ENCODE measurements around the gene MMP14.
A peak's percentile ranks its signal among the peaks of the same experiment; 100 is the strongest.
"Not testable (repeated sequence)": the region's sequence is repeated elsewhere in the genome, so short reads cannot be mapped to it uniquely, and the experiment has no call there.

Gene MMP14

DNA sequence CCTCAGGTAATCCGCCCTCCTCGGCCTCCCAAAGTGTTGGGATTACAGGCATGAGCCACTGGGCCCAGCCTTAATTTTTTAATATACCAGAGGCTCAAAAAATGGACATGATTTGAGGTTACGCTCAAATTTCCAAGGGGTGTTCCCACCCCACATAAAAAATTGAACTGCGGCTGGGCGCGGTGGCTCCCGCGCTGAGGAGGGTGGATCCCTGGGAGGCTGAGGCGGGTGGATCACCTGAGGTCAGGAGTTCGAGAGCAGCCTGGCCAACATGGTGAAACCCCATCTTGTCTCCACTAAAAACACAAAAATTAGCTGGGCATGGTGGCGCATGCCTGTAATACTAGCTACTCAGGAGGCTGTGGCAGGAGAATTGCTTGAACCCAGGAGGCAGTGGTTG is 17.9 kb downstream of the MMP14 start:
- H3K4me3 Mint-ChIP-seq = not testable (repeated sequence)
- peaks cover 25% of the 10 kb centered on the region for H3K4me1 Mint-ChIP-seq (ENCODE audit: low read depth)

DNA sequence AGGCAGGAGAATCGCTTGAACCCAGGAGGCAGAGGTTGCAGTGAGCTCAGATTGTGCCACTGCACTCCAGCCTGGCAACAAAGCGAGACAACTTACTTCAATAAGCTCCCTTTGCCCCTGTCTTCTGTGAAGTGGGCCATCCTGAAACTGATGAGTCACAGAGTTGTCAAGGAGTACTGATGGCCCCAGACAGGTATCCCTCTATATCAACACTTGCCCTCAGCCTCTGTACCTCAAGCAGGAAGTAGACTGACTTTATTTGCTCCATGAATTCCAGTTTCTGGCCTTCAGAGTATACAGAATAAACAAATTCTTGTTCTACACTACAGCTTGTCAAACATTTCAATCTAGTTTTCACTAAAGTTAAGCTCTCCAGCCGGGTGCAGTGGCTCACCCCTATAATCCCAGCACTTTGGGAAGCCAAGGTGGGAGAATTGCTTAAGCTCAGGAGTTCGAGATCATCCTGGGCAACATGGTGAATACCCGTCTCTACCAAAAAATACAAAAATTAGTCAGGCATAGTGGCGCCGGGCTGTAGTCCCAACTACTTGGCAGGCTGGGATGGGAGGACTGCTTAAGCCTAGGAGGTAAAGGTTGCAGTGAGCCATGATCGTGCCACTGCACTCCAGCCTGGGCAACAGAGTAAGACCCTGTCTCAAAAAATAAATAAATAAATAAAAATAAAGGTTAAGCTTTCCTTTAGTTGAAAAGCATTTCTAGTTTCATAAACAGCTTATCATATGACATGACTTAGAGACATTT is 18.8 kb downstream of the MMP14 start:
- Mint-ChIP-seq H3K36me3 (peaks cover 3% of the 10 kb centered on the region), H3K4me3 (peak overlapping the region; percentile 20), H3K9me3 (ENCODE audit: low read depth) (no peaks in the 10 kb centered on the region), H3K4me1 (ENCODE audit: low read depth) (peaks cover 25% of the 10 kb centered on the region), H3K27me3 (peaks cover 4% of the 10 kb centered on the region), H3K27ac (no peak overlapping the region)

More for the DNA sequence above, 17.9 kb downstream of the MMP14 start:
- H3K27me3 Mint-ChIP-seq; H3K27ac Mint-ChIP-seq; H3K9me3 Mint-ChIP-seq (ENCODE audit: low read depth); H3K36me3 Mint-ChIP-seq: not testable (repeated sequence)

DNA sequence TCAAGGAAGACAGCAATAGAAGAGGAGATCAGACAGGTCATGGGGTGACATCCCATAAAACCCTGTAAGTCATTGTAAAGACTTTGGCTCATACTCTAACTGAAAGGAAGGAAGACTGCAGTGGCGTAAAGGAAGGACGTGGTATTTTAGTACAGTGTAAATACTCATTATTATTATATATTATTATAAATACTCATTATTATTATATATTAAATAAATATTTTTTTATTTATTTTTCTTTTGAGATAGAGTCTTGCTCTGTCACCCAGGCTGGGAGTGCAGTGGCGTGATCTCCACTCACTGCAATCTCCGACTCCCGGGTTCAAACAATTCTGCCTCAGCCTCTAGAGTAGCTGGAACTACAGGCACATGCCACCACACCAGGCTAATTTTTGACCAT is 20.0 kb downstream of the MMP14 start:
- H3K27ac Mint-ChIP-seq = no peak overlapping the region
- no peaks in the 10 kb centered on the region for H3K9me3 Mint-ChIP-seq (ENCODE audit: low read depth)
- H3K27me3 Mint-ChIP-seq = peaks cover 6% of the 10 kb centered on the region
- H3K4me3 Mint-ChIP-seq = no peak overlapping the region
- H3K36me3 Mint-ChIP-seq = peaks cover 5% of the 10 kb centered on the region
- peaks cover 25% of the 10 kb centered on the region for H3K4me1 Mint-ChIP-seq (ENCODE audit: low read depth)

DNA sequence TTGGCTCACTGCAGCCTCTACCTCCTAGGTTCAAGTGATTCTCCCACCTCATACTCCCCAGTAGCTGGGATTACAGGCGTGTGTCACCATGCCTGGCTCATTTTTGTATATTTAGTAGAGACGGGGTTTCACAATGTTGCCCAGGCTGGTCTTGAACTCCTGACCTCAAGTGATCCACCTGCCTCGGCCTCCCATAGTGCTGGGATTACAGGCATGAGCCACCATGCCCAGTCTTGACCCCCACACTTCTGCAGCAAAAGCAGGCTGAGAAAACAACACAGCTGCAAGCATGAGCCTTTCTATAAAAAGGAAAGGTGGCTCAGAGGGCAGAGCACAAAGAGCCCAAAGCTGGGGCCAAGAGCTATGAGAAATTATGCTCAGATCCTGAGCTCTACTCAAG is 24.0 kb downstream of the MMP14 start:
- H3K4me3 Mint-ChIP-seq; H3K9me3 Mint-ChIP-seq (ENCODE audit: low read depth); H3K36me3 Mint-ChIP-seq; H3K27ac Mint-ChIP-seq: not testable (repeated sequence)
- Mint-ChIP-seq H3K4me1 (ENCODE audit: low read depth) (peaks cover 24% of the 10 kb centered on the region), H3K27me3 (peaks cover 12% of the 10 kb centered on the region)

DNA sequence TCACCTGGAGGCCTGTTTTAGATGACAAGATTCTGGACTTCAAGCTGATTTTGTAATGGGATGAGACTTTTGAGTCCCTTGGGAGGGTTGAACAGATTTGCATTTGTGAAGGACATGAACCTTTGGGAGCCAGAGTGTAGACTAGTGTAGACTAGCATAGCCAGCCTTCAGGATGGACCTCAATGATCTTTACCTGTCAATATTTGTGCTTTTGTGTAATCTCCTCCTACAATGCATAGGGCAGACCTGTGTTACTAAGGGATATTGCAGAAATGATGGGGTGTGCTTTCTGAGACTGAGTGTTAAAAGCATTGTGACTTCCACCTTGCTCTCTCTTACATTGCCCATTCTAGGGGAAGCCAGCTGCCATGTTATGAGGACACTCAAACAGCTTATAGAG is 25.3 kb downstream of the MMP14 start:
- Mint-ChIP-seq H3K9me3 (ENCODE audit: low read depth) (no peaks in the 10 kb centered on the region), H3K4me1 (ENCODE audit: low read depth) (peaks cover 22% of the 10 kb centered on the region)

DNA sequence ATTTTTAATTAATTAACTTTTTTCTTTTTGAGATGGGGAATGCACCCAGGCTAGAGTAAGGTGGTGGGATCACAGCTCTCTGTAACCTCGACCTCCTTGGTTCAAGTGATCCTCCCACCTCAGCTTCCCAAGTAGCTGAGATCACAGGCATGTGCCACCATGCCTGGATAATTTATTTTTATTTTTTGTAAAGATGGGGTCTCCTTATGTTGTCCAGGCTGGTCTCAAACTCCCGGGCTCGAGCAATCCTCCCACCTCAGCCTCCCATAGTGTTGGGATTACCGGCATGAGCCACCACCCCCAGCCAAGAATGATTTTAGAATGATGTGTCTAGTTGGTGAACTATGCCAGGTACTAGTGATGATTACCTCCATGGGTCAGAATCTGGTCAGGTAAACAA is 28.6 kb downstream of the MMP14 start:
- peaks cover 8% of the 10 kb centered on the region for H3K27me3 Mint-ChIP-seq
- no peak overlapping the region for H3K27ac Mint-ChIP-seq

More for the DNA sequence above, 25.3 kb downstream of the MMP14 start:
- Mint-ChIP-seq H3K36me3 (peaks cover 4% of the 10 kb centered on the region), H3K27ac (no peak overlapping the region), H3K4me3 (no peak overlapping the region), H3K27me3 (peaks cover 8% of the 10 kb centered on the region)

DNA sequence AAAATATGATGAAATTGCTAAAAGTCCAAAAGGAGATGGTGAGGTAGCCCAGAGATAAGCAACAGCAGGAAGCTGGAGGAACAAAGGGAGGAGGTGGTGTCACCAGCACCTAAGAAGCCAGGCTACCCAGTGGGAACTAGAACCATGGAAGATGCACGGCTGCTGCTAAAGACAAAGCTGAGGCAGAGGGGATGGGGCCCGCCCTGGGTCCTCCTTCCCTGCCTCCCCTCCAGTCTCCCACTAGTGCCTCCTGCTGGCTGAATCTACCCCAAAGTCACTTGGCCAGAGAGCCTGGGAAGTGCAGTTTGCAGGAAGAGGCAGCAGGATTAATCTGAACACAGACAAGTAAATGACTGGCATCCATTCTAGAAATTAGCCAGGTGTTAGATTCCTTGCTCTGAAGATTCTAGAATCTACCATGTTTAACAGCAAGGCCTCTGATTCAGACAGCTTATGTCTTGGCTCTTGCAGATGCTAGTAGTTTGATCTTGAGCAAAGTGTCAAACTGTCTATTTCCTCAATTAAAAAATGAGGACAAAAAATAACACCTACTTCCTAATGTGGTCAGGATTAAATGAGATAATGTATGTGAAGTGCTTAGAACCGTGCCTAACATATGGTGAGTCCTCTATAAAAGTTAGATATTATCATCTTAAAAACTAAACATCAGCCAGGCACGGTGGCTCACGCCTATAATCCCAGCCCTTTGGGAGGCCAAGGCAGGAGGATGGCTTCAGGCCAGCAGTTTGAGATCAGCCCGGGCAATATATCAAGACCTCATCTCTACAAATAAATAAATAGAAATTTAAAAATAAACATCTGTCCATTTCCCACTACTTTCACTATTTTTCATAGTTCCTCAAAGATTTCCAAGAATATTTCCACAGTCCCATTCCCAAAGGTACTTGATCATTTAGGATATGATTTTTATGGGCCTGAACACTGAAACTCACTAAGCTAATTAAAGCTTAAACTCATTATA is 29.3 kb downstream of the MMP14 start:
- peaks cover 13% of the 10 kb centered on the region for H3K4me1 Mint-ChIP-seq (ENCODE audit: low read depth)
- H3K36me3 Mint-ChIP-seq = peaks cover 4% of the 10 kb centered on the region
- peaks cover 8% of the 10 kb centered on the region for H3K27me3 Mint-ChIP-seq
- no peak overlapping the region for H3K4me3 Mint-ChIP-seq
- H3K27ac Mint-ChIP-seq = no peak overlapping the region
- H3K9me3 Mint-ChIP-seq (ENCODE audit: low read depth) = no peaks in the 10 kb centered on the region

More for the DNA sequence above, 28.6 kb downstream of the MMP14 start:
- Mint-ChIP-seq H3K4me3 (no peak overlapping the region), H3K36me3 (peaks cover 4% of the 10 kb centered on the region), H3K9me3 (ENCODE audit: low read depth) (no peaks in the 10 kb centered on the region), H3K4me1 (ENCODE audit: low read depth) (peaks cover 8% of the 10 kb centered on the region)

DNA sequence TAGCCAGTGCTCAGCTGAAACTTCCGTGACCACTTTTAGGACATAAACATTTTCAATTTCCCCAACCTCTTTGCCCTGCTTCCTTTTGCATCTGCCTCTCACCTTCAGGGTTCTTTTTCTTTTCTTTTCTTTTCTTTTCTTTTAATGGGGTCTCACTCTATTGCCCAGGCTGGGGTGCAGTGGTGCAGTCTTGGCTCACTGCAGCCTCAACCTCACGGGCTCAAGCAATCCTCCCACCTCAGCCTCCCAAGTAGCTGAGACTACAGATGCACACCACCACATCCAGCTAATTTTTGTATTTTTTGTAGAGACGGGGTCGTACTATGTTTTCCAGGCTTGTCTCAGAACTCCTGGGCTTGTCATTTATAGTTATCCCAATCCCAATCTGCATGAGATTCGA is 30.5 kb downstream of the MMP14 start:
- no peak overlapping the region for H3K4me3 Mint-ChIP-seq
- no peaks in the 10 kb centered on the region for H3K9me3 Mint-ChIP-seq (ENCODE audit: low read depth)
- H3K27ac Mint-ChIP-seq = no peak overlapping the region
- H3K27me3 Mint-ChIP-seq = peaks cover 2% of the 10 kb centered on the region
- H3K4me1 Mint-ChIP-seq (ENCODE audit: low read depth) = peaks cover 17% of the 10 kb centered on the region
- peaks cover 1% of the 10 kb centered on the region for H3K36me3 Mint-ChIP-seq

DNA sequence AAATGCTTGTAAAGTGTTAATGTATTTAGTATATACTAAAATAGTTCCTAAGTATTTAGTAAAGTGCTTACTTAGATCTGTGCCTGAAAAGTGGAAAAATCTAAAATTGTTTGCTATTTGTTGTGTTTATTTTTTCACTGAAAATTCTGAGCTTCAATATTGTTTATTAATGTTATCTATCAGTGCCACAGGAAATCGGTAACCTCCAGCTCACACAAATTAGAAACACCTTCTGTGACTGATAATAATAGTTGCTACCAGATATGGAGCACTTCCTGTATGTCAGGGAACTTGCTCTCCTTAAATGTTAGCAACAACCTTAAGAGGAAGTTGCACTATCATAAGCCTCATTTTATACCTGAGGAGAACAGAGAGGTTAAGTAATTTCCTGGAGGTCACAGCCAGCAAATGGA is 34.4 kb downstream of the MMP14 start:
- Mint-ChIP-seq H3K9me3 (ENCODE audit: low read depth) (no peaks in the 10 kb centered on the region), H3K36me3 (no peaks in the 10 kb centered on the region), H3K4me3 (peak overlapping the region; percentile 97), H3K27me3 (no peaks in the 10 kb centered on the region), H3K4me1 (ENCODE audit: low read depth) (peaks cover 30% of the 10 kb centered on the region), H3K27ac (peak overlapping the region; percentile 98)

DNA sequence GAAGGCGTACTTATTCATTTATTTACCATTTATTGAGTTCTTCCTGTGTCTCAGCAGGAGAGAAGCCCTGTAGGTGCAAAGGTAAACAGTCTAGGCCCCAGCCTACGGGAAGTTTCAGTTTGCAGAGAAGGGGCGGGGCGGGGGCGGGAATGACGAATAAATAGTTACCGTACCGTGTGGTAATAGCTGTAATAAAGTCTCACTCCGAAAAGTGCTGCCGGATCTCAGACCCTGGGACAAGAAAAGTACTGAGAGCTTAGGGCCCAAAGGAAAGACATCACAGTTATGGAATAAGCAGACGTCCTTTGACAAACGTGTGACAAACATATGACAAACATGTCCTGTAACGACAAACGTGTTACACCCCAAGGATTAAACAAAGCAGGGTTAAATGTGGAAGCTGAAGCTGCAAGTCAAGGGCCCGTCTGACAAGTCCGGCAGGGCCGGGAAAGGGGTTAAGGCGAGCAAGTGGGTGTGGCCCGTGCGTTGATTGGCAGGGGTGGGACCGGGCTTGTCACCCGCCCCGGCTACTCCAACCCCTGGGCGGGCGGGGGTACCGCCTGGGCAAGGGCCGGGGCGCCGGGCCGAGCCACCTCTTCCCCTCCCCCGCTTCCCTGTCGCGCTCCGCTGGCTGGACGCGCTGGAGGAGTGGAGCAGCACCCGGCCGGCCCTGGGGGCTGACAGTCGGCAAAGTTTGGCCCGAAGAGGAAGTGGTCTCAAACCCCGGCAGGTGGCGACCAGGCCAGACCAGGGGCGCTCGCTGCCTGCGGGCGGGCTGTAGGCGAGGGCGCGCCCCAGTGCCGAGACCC is 35.0 kb downstream of the MMP14 start, which contains the start of gene LRP10:
TSS of gene LRP10 (plus strand) at position 517 of the 809 bp plus-strand sequence. CDS start 564 bp downstream, outside the sequence.
- Mint-ChIP-seq H3K4me1 (ENCODE audit: low read depth) (peaks cover 33% of the 10 kb centered on the region), H3K36me3 (no peaks in the 10 kb centered on the region), H3K27me3 (no peaks in the 10 kb centered on the region), H3K27ac (peak within 1 kb of the TSS; percentile 98), H3K4me3 (peak within 1 kb of the TSS; percentile 97), H3K9me3 (ENCODE audit: low read depth) (no peaks in the 10 kb centered on the region)

DNA sequence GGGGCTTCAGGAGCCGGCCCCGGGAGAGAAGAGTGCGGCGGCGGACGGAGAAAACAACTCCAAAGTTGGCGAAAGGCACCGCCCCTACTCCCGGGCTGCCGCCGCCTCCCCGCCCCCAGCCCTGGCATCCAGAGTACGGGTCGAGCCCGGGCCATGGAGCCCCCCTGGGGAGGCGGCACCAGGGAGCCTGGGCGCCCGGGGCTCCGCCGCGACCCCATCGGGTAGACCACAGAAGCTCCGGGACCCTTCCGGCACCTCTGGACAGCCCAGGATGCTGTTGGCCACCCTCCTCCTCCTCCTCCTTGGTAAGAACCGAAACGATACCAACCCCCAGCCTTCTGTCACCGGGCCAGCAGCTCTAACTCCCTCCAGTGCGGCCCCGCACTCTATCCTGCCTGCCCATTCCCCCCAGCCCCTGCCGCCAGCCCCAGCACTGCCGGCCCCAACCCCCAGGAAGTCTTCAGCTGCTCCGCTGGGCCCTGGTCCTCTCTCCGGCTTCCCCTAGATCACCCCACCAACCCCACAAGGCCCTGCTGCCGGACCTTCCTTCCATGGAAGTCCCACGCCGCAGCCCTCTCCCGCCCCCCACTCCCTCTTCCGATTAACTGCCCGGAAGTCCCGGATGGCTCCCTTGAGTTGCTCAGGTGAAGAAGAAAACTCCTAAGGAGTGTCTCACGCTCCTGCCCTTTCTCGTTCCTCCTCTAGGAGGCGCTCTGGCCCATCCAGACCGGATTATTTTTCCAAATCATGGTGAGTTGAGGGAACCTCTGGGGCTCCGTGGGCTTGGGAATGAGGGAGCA is 35.8 kb downstream of the MMP14 start:
- Mint-ChIP-seq H3K4me3 (peak overlapping the region; percentile 97), H3K27me3 (no peaks in the 10 kb centered on the region), H3K9me3 (ENCODE audit: low read depth) (no peaks in the 10 kb centered on the region), H3K36me3 (no peaks in the 10 kb centered on the region), H3K4me1 (ENCODE audit: low read depth) (peaks cover 31% of the 10 kb centered on the region), H3K27ac (peak overlapping the region; percentile 87)

DNA sequence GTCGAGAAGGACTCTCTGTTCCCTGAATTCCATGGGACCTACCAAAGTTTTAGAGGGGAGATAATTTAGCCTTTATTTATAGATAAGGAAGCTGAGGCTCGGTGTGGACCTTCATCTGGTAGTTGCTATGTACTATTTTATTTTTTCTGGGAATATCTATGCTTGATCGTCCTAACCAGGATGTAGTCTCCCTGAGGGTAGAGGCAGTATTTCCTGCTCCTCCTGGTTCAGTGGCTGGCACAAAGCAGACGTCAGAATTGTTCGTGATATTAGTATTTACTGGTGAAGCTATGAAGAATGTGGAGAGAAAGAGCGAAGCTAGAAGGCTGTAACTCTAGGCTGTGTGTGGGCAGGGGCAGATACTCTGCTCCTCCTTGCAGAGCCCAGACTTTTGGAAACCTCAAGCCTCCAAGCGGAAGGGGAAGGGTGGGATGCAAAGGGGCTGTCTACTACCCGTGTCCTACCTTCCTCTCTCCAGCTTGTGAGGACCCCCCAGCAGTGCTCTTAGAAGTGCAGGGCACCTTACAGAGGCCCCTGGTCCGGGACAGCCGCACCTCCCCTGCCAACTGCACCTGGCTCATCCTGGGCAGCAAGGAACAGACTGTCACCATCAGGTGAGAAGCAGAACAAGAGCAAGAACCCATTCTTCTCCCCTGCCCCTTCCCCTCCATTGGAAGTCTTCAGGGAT is 36.6 kb downstream of the MMP14 start:
- H3K27me3 Mint-ChIP-seq = no peaks in the 10 kb centered on the region
- H3K27ac Mint-ChIP-seq = peak overlapping the region; percentile 87
- H3K36me3 Mint-ChIP-seq = no peaks in the 10 kb centered on the region
- H3K9me3 Mint-ChIP-seq (ENCODE audit: low read depth) = no peaks in the 10 kb centered on the region
- H3K4me3 Mint-ChIP-seq = peak overlapping the region; percentile 90
- H3K4me1 Mint-ChIP-seq (ENCODE audit: low read depth) = peaks cover 31% of the 10 kb centered on the region

DNA sequence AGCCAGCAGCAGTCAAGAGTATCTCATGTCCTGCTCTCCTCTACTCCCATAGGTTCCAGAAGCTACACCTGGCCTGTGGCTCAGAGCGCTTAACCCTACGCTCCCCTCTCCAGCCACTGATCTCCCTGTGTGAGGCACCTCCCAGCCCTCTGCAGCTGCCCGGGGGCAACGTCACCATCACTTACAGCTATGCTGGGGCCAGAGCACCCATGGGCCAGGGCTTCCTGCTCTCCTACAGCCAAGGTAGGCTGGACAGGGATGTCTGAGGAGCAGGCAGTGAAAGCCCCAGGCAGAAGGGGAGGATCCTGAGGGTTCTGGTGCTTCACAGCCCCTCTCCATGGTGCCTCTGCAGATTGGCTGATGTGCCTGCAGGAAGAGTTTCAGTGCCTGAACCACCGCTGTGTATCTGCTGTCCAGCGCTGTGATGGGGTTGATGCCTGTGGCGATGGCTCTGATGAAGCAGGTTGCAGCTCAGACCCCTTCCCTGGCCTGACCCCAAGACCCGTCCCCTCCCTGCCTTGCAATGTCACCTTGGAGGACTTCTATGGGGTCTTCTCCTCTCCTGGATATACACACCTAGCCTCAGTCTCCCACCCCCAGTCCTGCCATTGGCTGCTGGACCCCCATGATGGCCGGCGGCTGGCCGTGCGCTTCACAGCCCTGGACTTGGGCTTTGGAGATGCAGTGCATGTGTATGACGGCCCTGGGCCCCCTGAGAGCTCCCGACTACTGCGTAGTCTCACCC is 38.8 kb downstream of the MMP14 start:
- no peaks in the 10 kb centered on the region for H3K36me3 Mint-ChIP-seq
- H3K4me1 Mint-ChIP-seq (ENCODE audit: low read depth) = peaks cover 31% of the 10 kb centered on the region
- no peak overlapping the region for H3K4me3 Mint-ChIP-seq
- H3K27me3 Mint-ChIP-seq = no peaks in the 10 kb centered on the region
- no peaks in the 10 kb centered on the region for H3K9me3 Mint-ChIP-seq (ENCODE audit: low read depth)
- no peak overlapping the region for H3K27ac Mint-ChIP-seq

All from activated naive CD8-positive, alpha-beta T cell (primary cell).